H9 (cell line): ENCODE measurements around the gene SIGLEC12. TPM values are rescaled to one million over a fixed set of nuclear protein-coding genes. Genes with fewer than 3 reads are reported as not detected.

Experiments used
- DNase-seq: peaks from one replicate; pipeline ENCODE4 v3.0.0-alpha.2; 2017
- H2AFZ ChIP-seq: one replicate; pipeline ENCODE4 v1.6.1; 2013; ENCODE audit warnings: mild to moderate bottlenecking, low read length, control low read depth, moderate library complexity
- H2AK5ac ChIP-seq: 2 replicates; pipeline ENCODE4 v1.6.1; 2013; ENCODE audit warnings: low read length, control low read depth, mixed read lengths; ENCODE audit not compliant: insufficient read length
- H2BK120ac ChIP-seq: one replicate; pipeline ENCODE4 v1.6.1; 2013; ENCODE audit warnings: low read depth, mild to moderate bottlenecking, low read length, control low read depth, inconsistent platforms; ENCODE audit not compliant: poor library complexity, severe bottlenecking
- H2BK12ac ChIP-seq: 2 replicates; pipeline ENCODE4 v1.6.1; 2013; ENCODE audit warnings: low read length, control low read depth, mixed read lengths, low read depth; ENCODE audit not compliant: insufficient read length
- H2BK15ac ChIP-seq: 2 replicates; pipeline ENCODE4 v1.6.1; 2013; ENCODE audit warnings: low read depth, low read length, control low read depth
- H2BK20ac ChIP-seq: one replicate; pipeline ENCODE4 v1.6.1; 2013; ENCODE audit warnings: low read depth, mild to moderate bottlenecking, low read length, control low read depth, inconsistent platforms; ENCODE audit not compliant: poor library complexity, severe bottlenecking
- H2BK5ac ChIP-seq: 2 replicates; pipeline ENCODE4 v1.6.1; 2013; ENCODE audit warnings: low read length, control low read depth, mixed read lengths; ENCODE audit not compliant: insufficient read length
- H3K14ac ChIP-seq: 2 replicates; pipeline ENCODE4 v1.6.1; 2013; ENCODE audit warnings: low read length, control low read depth; ENCODE audit not compliant: insufficient read depth
- H3K18ac ChIP-seq: 2 replicates; pipeline ENCODE4 v1.6.1; 2013; ENCODE audit warnings: low read depth, mild to moderate bottlenecking, mixed read lengths, low read length, control low read depth; ENCODE audit not compliant: insufficient read length
- H3K23ac ChIP-seq: 2 replicates; pipeline ENCODE4 v1.6.1; 2013; ENCODE audit warnings: low read length, control low read depth, mixed read lengths, low read depth; ENCODE audit not compliant: insufficient read length
- H3K23me2 ChIP-seq: 2 replicates; pipeline ENCODE4 v1.6.1; 2013; ENCODE audit warnings: low read depth, mild to moderate bottlenecking, mixed read lengths, low read length, control low read depth; ENCODE audit not compliant: insufficient read length, poor library complexity, severe bottlenecking
- H3K27ac ChIP-seq: 2 replicates; pipeline ENCODE4 v1.5.1; 2013; ENCODE audit warnings: low read length, control low read depth, mixed read lengths, low read depth; ENCODE audit not compliant: insufficient read length
- H3K27me3 ChIP-seq: 2 replicates; pipeline ENCODE4 v1.6.1; 2013; ENCODE audit warnings: low read length, control low read depth, inconsistent platforms; ENCODE audit not compliant: insufficient read depth
- H3K4ac ChIP-seq: 2 replicates; pipeline ENCODE4 v1.6.1; 2013; ENCODE audit warnings: low read depth, mild to moderate bottlenecking, control low read depth, inconsistent platforms, low read length, moderate library complexity
- H3K4me1 ChIP-seq: 2 replicates; pipeline ENCODE4 v1.6.1; 2013; ENCODE audit warnings: low read length, control low read depth, inconsistent platforms; ENCODE audit not compliant: insufficient read depth
- H3K4me2 ChIP-seq: 2 replicates; pipeline ENCODE4 v1.6.1; 2013; ENCODE audit warnings: low read length, control low read depth, mixed read lengths; ENCODE audit not compliant: insufficient read length, insufficient read depth
- H3K56ac ChIP-seq: 2 replicates; pipeline ENCODE4 v1.6.1; 2013; ENCODE audit warnings: low read depth, mild to moderate bottlenecking, mixed read lengths, low read length, control low read depth; ENCODE audit not compliant: insufficient read length
- H3K79me1 ChIP-seq: 2 replicates; pipeline ENCODE4 v1.6.1; 2013; ENCODE audit warnings: low read depth, mild to moderate bottlenecking, moderate library complexity, low read length, control low read depth, inconsistent platforms; ENCODE audit not compliant: insufficient read depth, poor library complexity, severe bottlenecking
- H3K79me2 ChIP-seq: 2 replicates; pipeline ENCODE4 v1.6.1; 2013; ENCODE audit warnings: low read length, control low read depth, inconsistent platforms; ENCODE audit not compliant: insufficient read depth
- H3K9ac ChIP-seq: 2 replicates; pipeline ENCODE4 v1.6.1; 2013; ENCODE audit warnings: low read length, control low read depth, mixed read lengths; ENCODE audit not compliant: insufficient read length; ENCODE audit errors: extremely low read depth
- H3K9me3 ChIP-seq: one replicate; pipeline ENCODE4 v1.6.1; 2013; ENCODE audit warnings: low read depth, low read length, inconsistent platforms; ENCODE audit not compliant: control insufficient read depth
- H3T11ph ChIP-seq: one replicate; pipeline ENCODE4 v1.6.1; 2013; ENCODE audit warnings: mild to moderate bottlenecking, low read length, control low read depth, inconsistent platforms
- H4K20me1 ChIP-seq: one replicate; pipeline ENCODE4 v1.6.1; 2013; ENCODE audit not compliant: control insufficient read depth, insufficient read length, insufficient read depth
- H4K5ac ChIP-seq: 2 replicates; pipeline ENCODE4 v1.6.1; 2013; ENCODE audit warnings: low read depth, mild to moderate bottlenecking, mixed read lengths, low read length, control low read depth; ENCODE audit not compliant: insufficient read length
- H4K8ac ChIP-seq: replicated peaks from 2 replicates; pipeline ENCODE4 v1.6.1; 2013; ENCODE audit warnings: low read length, control low read depth, mixed read lengths, low read depth; ENCODE audit not compliant: insufficient read length
- H4K91ac ChIP-seq: 2 replicates; pipeline ENCODE4 v1.6.1; 2013; ENCODE audit warnings: low read depth, mild to moderate bottlenecking, moderate library complexity, mixed read lengths, low read length, control low read depth; ENCODE audit not compliant: insufficient read length
- H3K27ac Mint-ChIP-seq, 3 experiments: 2 replicates in 2 of 3; 3 replicates in 1 of 3; pipeline ENCODE4 v1.8.0; 2020 to 2021; ENCODE audit warnings: mixed read lengths in 3 of 3, mild to moderate bottlenecking in 1 of 3, moderate library complexity in 1 of 3
- H3K27me3 Mint-ChIP-seq: 2 replicates; pipeline ENCODE4 v1.8.0; 2021; ENCODE audit warnings: low read depth, mild to moderate bottlenecking, moderate library complexity, mixed read lengths
- H3K36me3 Mint-ChIP-seq, 3 experiments: 2 replicates in 2 of 3; 3 replicates in 1 of 3; pipeline ENCODE4 v1.8.0; 2020 to 2021; ENCODE audit warnings: low read depth in 3 of 3, mixed read lengths in 3 of 3; ENCODE audit not compliant: insufficient read depth in 1 of 3
- H3K4me1 Mint-ChIP-seq, 2 experiments: 2 replicates each; pipeline ENCODE4 v1.8.0; 2020; ENCODE audit warnings: mixed read lengths in 2 of 2
- H3K4me3 Mint-ChIP-seq, 2 experiments: 2 replicates in 1 of 2; 3 replicates in 1 of 2; pipeline ENCODE4 v1.8.0; 2020 to 2021; ENCODE audit warnings: mild to moderate bottlenecking in 2 of 2, mixed read lengths in 2 of 2, moderate library complexity in 1 of 2
- H3K9me3 Mint-ChIP-seq, 2 experiments: 2 replicates in 1 of 2; 3 replicates in 1 of 2; pipeline ENCODE4 v1.8.0; 2020; ENCODE audit warnings: mild to moderate bottlenecking in 2 of 2, mixed read lengths in 2 of 2, moderate library complexity in 1 of 2
- WGBS: extraction: QIAGEN DNeasy Blood & Tissue Kit; methylation state at CpG from one replicate; pipeline ENCODE4 v1.1.7; 2013; ENCODE audit warnings: missing lambda C conversion rate, low lambda C conversion rate, mixed read lengths; ENCODE audit not compliant: insufficient read length; ENCODE audit errors: extremely low coverage; 5-methylcytosine and 5-hydroxymethylcytosine counted together
- total RNA-seq: library from RNA; stranded (reverse); gene quantifications from 2 replicates; pipeline ENCODE4 v1.2.1, GENCODE V29; 2021
- TF ChIP-seq, protein P1 (sequence below): fragments of 200-600 bp; sonication (generic); conservative IDR thresholded peaks from 3 replicates; pipeline ENCODE4 v1.8.0; 2021; ENCODE audit warnings: antibody characterized with exemption, mild to moderate bottlenecking

SIGLEC12 gene
- total RNA-seq, 1 experiment from 2014 or later: not detected

DNA sequence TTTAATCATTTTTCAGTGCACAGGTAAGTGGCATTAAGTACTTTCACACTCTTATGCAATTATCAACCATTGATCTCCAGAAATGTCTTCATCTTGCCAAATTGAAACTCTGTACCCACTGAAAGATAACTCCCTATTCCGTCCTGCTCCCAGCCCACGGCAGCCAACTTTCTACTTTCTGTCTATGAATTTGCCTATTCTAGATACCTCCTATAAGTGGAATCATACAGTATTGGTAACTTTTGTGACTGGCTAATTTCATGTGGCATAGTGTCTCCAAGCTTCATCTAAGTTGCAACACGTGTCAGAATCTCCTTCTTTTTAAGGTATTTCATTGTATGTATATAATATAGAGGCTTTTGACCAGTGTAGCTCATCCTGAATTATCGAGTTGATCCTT is 29.0 kb downstream of the SIGLEC12 start:
- no peak for DNase-seq
- H3K14ac ChIP-seq: no peak overlapping the region
- H3K27ac ChIP-seq: no peak overlapping the region
- no peak overlapping the region for H3K4ac ChIP-seq
- TF ChIP-seq, protein P1, sequence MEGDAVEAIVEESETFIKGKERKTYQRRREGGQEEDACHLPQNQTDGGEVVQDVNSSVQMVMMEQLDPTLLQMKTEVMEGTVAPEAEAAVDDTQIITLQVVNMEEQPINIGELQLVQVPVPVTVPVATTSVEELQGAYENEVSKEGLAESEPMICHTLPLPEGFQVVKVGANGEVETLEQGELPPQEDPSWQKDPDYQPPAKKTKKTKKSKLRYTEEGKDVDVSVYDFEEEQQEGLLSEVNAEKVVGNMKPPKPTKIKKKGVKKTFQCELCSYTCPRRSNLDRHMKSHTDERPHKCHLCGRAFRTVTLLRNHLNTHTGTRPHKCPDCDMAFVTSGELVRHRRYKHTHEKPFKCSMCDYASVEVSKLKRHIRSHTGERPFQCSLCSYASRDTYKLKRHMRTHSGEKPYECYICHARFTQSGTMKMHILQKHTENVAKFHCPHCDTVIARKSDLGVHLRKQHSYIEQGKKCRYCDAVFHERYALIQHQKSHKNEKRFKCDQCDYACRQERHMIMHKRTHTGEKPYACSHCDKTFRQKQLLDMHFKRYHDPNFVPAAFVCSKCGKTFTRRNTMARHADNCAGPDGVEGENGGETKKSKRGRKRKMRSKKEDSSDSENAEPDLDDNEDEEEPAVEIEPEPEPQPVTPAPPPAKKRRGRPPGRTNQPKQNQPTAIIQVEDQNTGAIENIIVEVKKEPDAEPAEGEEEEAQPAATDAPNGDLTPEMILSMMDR: no peak
- H2BK15ac ChIP-seq: no peak overlapping the region
- no peak overlapping the region for H4K91ac ChIP-seq
- no peak overlapping the region for H3K23ac ChIP-seq
- H3K4me3 Mint-ChIP-seq: no peak overlapping the region
- no peaks in the 10 kb centered on the region for H3K79me1 ChIP-seq
- H2AFZ ChIP-seq: no peak overlapping the region
- peaks cover 0 to 3% (median 0%) of the 10 kb centered on the region in 3 experiments; a peak in 2 of 7 replicates for H3K36me3 Mint-ChIP-seq
- H3K27ac Mint-ChIP-seq: no peak overlapping the region
- no peaks in the 10 kb centered on the region for H3K23me2 ChIP-seq
- H3K18ac ChIP-seq: no peak overlapping the region
- H4K20me1 ChIP-seq: no peaks in the 10 kb centered on the region
- H3K4me2 ChIP-seq: no peak overlapping the region
- no peak overlapping the region for H2BK5ac ChIP-seq
- no peaks in the 10 kb centered on the region for H3K79me2 ChIP-seq
- no peak overlapping the region for H2BK120ac ChIP-seq
- H3K27me3 Mint-ChIP-seq: peaks cover 46% of the 10 kb centered on the region
- H3K9me3 ChIP-seq: no peaks in the 10 kb centered on the region
- H4K5ac ChIP-seq: no peak overlapping the region
- H3K4me1 Mint-ChIP-seq: no peaks in the 10 kb centered on the region
- no peak overlapping the region for H2AK5ac ChIP-seq
- no peak overlapping the region for H3K9ac ChIP-seq
- WGBS: no CpG with 5 or more reads among the region's 4 CpGs
- no peak overlapping the region for H3T11ph ChIP-seq
- no peak overlapping the region for H2BK20ac ChIP-seq
- no peak overlapping the region for H4K8ac ChIP-seq
- H3K27me3 ChIP-seq: no peaks in the 10 kb centered on the region
- no peak overlapping the region for H2BK12ac ChIP-seq
- no peak overlapping the region for H3K56ac ChIP-seq
- no peaks in the 10 kb centered on the region for H3K4me1 ChIP-seq
- peaks cover 2 to 83% of the 10 kb centered on the region in 2 experiments; a peak in 4 of 5 replicates for H3K9me3 Mint-ChIP-seq
